Endothelial cell of coronary artery (primary cell): Measurements from ENCODE around the gene MCRIP1. TPM values are rescaled to one million over a fixed set of nuclear protein-coding genes. Genes with fewer than 3 reads are reported as not detected.

ENCODE experiments used
- total RNA-seq: library from RNA; depleted of rRNA; stranded (reverse); fragments of >200 nt; gene quantifications from 2 replicates; pipeline ENCODE4 v1.2.3, GENCODE V29; 2014

The MCRIP1 gene, protein sequence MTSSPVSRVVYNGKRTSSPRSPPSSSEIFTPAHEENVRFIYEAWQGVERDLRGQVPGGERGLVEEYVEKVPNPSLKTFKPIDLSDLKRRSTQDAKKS
- 114 and 175 TPM in 2 replicates for total RNA-seq

DNA sequence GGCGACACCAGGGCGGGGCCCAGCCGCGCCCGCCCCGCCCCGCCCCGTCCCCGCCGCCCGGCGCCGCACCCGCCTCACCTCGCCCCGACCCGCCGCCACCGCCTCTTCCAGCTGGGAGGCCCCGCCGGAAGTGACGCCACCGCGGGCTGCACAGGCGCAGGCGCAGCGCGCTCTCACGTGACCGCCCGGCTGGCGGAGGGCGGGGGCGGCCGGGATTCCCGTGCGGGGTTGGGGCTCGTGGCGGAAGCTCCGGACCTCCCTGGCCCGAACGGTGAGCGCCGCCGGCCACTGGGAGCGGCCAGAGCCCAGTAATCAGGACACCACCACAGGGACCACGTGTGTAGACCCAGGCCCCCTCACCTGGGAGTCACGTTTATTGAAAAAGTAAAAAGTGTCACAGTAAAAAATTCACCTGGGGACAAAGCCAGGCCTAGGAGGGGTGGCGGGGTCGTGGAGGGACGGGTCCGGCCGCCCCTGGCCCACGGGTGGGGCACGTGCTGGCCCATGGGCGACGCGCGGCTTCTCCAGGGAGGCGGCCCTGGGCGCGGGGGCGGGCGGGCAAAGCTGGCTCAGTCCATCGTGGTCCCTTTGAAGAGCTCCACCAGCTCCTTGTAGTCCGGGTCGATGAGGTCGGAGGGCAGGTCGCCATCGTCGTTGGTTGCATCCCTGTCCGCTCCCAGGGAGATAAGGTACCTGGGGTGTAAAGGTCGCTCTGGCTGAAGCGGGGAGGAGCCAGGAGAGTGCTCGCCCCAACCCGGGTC, at the start of gene MCRIP1:
MCRIP1 (minus strand) TSS at position 132 of the 761 bp plus-strand sequence. CDS start 8,785 bp downstream, outside the sequence.

DNA sequence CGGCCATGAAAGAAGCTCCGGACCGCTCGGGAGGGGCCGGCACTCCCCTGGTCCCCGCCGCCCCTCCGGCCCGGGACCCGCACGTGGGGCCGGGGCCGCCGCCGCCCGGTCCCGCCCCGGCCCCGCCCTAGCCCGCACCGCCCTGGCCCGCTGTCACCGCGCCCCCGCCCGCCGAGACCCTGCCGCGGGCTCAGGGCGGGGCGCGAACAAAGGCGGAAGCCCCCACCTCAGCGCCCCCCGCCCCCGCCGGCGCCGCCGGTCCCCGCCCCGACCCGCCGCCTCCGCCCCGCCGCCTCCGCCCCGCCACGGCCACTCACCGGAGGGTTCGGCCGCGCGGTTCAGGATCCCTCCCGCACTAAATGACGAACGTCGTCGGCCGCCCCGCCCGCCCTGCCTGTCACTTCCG, 37.9 kb upstream of the MCRIP1 start, which contains the start of gene ARHGDIA:
ARHGDIA (minus strand) TSS at position 357 of the 406 bp plus-strand sequence. CDS start 1,407 bp downstream, outside the sequence.

DNA sequence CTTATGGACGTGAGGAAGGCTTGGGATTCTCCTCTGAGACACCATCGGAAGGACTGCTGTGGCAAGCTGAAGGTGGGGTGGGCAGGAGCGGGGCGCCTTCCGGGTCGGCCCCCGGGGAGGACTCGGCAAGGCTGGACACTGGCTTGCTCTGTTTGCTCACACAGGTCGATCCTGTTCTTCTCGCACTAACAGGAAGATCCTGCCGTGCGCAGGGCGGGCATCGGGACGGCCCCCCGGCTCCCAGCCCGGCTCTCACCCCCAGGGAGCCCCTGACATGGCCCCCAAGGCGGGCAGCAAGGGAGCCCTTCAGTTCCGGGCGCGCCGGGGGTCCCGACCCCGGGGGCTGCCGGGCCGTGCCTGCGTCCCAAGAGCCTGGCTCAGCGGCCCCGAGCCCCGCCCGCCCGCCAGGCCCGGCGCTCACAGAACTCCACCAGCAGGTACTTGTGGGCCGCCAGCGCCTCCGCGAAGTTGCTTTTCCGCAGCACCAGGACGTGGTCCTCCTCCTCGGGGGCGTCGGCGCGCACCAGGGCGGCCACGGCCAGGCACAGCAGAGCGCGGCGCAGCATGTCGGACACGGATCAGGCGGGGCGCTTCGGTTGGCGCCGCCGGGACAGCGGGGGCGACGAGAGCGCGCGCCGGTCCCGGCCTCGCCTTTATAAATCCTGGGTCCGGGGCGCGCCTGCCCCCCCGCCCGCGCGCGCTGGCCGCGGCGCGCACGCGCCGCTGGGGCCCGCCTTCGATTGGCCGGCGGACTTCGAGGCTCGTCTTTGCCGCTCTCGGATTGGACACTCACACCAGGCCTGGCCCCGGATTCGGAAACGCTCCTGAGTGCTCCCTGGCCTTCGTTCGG, 27.0 kb upstream of the MCRIP1 start, which contains the start of gene P4HB:
P4HB (minus strand) TSS at position 630 of the 850 bp plus-strand sequence; CDS start at position 566, 64 bp downstream.

DNA sequence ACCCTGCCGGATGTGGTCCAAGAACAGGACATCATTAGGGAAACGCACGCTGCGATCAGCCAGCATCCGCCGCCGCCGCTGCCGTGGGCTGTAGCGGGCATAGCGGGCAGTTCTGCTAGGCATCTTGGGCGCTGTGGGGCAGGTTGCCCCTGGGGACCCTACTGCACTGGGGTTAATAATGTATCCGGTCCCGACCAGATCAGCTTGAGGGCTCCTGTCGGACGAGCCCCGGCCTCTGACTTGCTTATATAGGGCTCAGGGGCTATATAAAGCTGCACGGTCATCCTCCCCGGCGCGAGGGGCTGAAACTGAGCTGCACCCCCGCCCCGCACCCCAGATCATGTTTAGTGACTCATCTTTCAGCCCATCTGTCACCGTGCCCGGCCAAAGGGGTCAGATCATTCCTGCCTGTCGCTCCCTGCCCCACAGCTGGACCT, 1.8 kb upstream of the MCRIP1 start, which contains the start of gene PPP1R27:
PPP1R27 (minus strand) TSS at position 220 of the 437 bp plus-strand sequence; CDS start at position 123, 97 bp downstream.

DNA sequence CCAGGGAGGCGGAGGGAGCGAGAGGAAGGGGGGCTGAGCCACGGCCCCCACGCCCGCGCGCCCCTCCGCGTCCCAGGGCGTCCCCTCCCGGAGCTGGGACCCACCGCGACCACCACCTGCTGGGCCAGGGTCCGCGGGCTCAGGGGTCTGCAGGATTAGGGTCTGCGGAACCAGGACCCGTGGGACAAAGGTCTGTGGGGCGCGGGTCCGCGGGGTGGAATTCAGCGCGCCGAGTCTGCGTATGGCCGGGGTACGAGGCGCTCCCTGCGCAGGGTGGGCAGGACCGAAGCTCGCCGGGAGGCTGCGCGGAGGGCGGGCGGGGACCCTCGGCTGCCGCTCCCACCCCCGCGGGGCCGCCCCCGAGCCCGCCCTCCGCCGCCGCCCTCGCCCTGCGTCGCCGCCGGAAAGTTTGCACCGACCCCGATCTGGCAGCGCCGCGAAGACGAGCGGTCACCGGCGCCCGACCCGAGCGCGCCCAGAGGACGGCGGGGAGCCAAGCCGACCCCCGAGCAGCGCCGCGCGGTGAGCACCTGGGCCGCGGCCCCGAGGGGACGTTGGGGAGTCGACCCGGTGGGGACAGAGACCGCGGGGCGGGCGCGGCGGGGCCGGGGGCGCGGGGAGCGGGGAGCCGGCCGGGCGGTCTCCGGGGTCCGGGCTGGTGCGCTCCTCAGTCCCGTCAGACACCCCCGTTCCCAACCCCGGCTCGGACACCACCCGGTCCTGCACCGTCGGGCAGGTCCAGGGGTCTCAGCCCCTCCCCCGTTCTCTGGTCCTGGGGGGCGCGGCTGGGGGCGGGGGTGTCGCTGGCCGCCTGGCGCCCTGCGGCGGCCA, 29.1 kb downstream of the MCRIP1 start, which contains the start of gene GCGR:
GCGR (plus strand) TSS at position 423 of the 831 bp plus-strand sequence. CDS start 4,869 bp downstream, outside the sequence.

Other genes starting within 250 kb of the MCRIP1 start
- 72.2 and 79.0 TPM in 2 replicates for gene NPLOC4, start 196.2 kb downstream of the MCRIP1 start, total RNA-seq
- 0.18 and 0.19 TPM in 2 replicates for gene TSPAN10, start 196.1 kb downstream of the MCRIP1 start, total RNA-seq
- 0.38 and 0.45 TPM in 2 replicates for gene PDE6G, start 176.7 kb downstream of the MCRIP1 start, total RNA-seq
- 26.6 and 32.4 TPM in 2 replicates for gene OXLD1, start 166.7 kb downstream of the MCRIP1 start, total RNA-seq
- gene CCDC137, start 166.6 kb downstream of the MCRIP1 start, total RNA-seq, result 9.5 and 10.8 TPM in 2 replicates
- gene ARL16, start 149.5 kb downstream of the MCRIP1 start, total RNA-seq, result 27.6 and 40.7 TPM in 2 replicates
- gene HGS, start 149.3 kb downstream of the MCRIP1 start, total RNA-seq, result 80.8 and 93.5 TPM in 2 replicates
- 8.5 and 14.1 TPM in 2 replicates for gene MRPL12, start 129.9 kb downstream of the MCRIP1 start, total RNA-seq
- 10.6 and 22.9 TPM in 2 replicates for gene SLC25A10, start 121.0 kb downstream of the MCRIP1 start, total RNA-seq
- not detected in 2 replicates for gene GCGR, start 29.1 kb downstream of the MCRIP1 start, total RNA-seq
- gene PPP1R27, start 1.8 kb upstream of the MCRIP1 start, total RNA-seq, result not detected in 2 replicates
- gene P4HB, start 27.2 kb upstream of the MCRIP1 start, total RNA-seq, result 710 and 947 TPM in 2 replicates
- gene ARHGDIA, start 38.0 kb upstream of the MCRIP1 start, total RNA-seq, result 103 and 167 TPM in 2 replicates
- gene ALYREF, start 58.3 kb upstream of the MCRIP1 start, total RNA-seq, result 171 and 230 TPM in 2 replicates
- gene ANAPC11, start 58.4 kb upstream of the MCRIP1 start, total RNA-seq, result 187 and 197 TPM in 2 replicates
- 0.27 and 0.28 TPM in 2 replicates for gene NPB, start 68.9 kb upstream of the MCRIP1 start, total RNA-seq
- 19.9 and 25.6 TPM in 2 replicates for gene PCYT2, start 78.1 kb upstream of the MCRIP1 start, total RNA-seq
- gene SIRT7, start 84.9 kb upstream of the MCRIP1 start, total RNA-seq, result 15.0 and 18.5 TPM in 2 replicates
- gene MAFG, start 94.4 kb upstream of the MCRIP1 start, total RNA-seq, result 14.0 and 18.6 TPM in 2 replicates
- 89.6 and 118 TPM in 2 replicates for gene PYCR1, start 104.0 kb upstream of the MCRIP1 start, total RNA-seq
- not detected in 2 replicates for gene MYADML2, start 113.9 kb upstream of the MCRIP1 start, total RNA-seq
- under 0.01 TPM in 1 of 2 replicates, not detected in the other for gene NOTUM, start 127.9 kb upstream of the MCRIP1 start, total RNA-seq
- gene ASPSCR1, start 144.3 kb upstream of the MCRIP1 start, total RNA-seq, result 21.8 and 22.2 TPM in 2 replicates
- 22.3 and 48.6 TPM in 2 replicates for gene CENPX, start 189.6 kb upstream of the MCRIP1 start, total RNA-seq
- gene LRRC45, start 190.0 kb upstream of the MCRIP1 start, total RNA-seq, result 15.3 and 21.4 TPM in 2 replicates
- 21.1 and 32.0 TPM in 2 replicates for gene RAC3, start 198.4 kb upstream of the MCRIP1 start, total RNA-seq
- gene DCXR, start 204.4 kb upstream of the MCRIP1 start, total RNA-seq, result 29.9 and 42.8 TPM in 2 replicates
- gene RFNG, start 218.5 kb upstream of the MCRIP1 start, total RNA-seq, result 18.1 and 28.5 TPM in 2 replicates
- gene GPS1, start 218.6 kb upstream of the MCRIP1 start, total RNA-seq, result 105 and 107 TPM in 2 replicates
- 58.5 and 69.6 TPM in 2 replicates for gene DUS1L, start 232.5 kb upstream of the MCRIP1 start, total RNA-seq